Stimulated activated memory B cell treated with anti-CD40 and anti-IgM and Interleukin-4, amounts not matched to agents 10 μg/mL and 1 μg/mL and 100 μg/mL, for 72 hours (primary cell): Measurements from ENCODE around the gene DMRT1.

Experiments
- ATAC-seq: fragments of 150-1000 bp; cut with Tn5 transposase; 2 replicates; pipeline ENCODE4 v1.10.0; 2021
- H3K27ac Mint-ChIP-seq: one replicate; pipeline ENCODE4 v1.8.0; 2022; ENCODE audit warnings: mild to moderate bottlenecking, mixed read lengths
- H3K27me3 Mint-ChIP-seq: one replicate; pipeline ENCODE4 v1.8.0; 2022; ENCODE audit warnings: mixed read lengths
- H3K36me3 Mint-ChIP-seq: one replicate; pipeline ENCODE4 v1.8.0; 2022; ENCODE audit warnings: mixed read lengths
- H3K4me1 Mint-ChIP-seq: one replicate; pipeline ENCODE4 v1.8.0; 2022; ENCODE audit warnings: mixed read lengths
- H3K4me3 Mint-ChIP-seq: one replicate; pipeline ENCODE4 v1.8.0; 2022; ENCODE audit warnings: mild to moderate bottlenecking, moderate library complexity, mixed read lengths
- H3K9me3 Mint-ChIP-seq: one replicate; pipeline ENCODE4 v1.8.0; 2022; ENCODE audit warnings: mixed read lengths

DMRT1 gene

GRCh38 chr9:928363-929042 is 87.0 kb downstream of the DMRT1 start:
- Mint-ChIP-seq H3K36me3 (no peaks in the 10 kb centered on the region), H3K9me3 (no peaks in the 10 kb centered on the region), H3K4me3 (no peak overlapping the region), H3K27me3 (no peaks in the 10 kb centered on the region), H3K27ac (no peak overlapping the region), H3K4me1 (no peaks in the 10 kb centered on the region)
- no peak for ATAC-seq

GRCh38 chr9:929719-930118 is 88.2 kb downstream of the DMRT1 start:
- ATAC-seq = no peak
- no peaks in the 10 kb centered on the region for H3K4me1 Mint-ChIP-seq
- H3K27ac Mint-ChIP-seq = no peak overlapping the region
- no peak overlapping the region for H3K4me3 Mint-ChIP-seq
- no peaks in the 10 kb centered on the region for H3K36me3 Mint-ChIP-seq
- H3K9me3 Mint-ChIP-seq = no peaks in the 10 kb centered on the region
- peaks cover 3% of the 10 kb centered on the region for H3K27me3 Mint-ChIP-seq

- Mint-ChIP-seq H3K27me3 (peaks cover 29% of the 10 kb centered on the region), H3K4me3 (no peak overlapping the region), H3K27ac (no peak overlapping the region), H3K4me1 (no peaks in the 10 kb centered on the region), H3K36me3 (no peaks in the 10 kb centered on the region), H3K9me3 (peaks cover 3% of the 10 kb centered on the region)
- no peak for ATAC-seq
Measured at GRCh38 chr9:933356-933755, 91.9 kb downstream of the DMRT1 start.

GRCh38 chr9:935348-935965 is 94.0 kb downstream of the DMRT1 start:
- H3K9me3 Mint-ChIP-seq = peaks cover 9% of the 10 kb centered on the region
- no peaks in the 10 kb centered on the region for H3K4me1 Mint-ChIP-seq
- no peaks in the 10 kb centered on the region for H3K36me3 Mint-ChIP-seq
- H3K27me3 Mint-ChIP-seq = peaks cover 50% of the 10 kb centered on the region
- no peak overlapping the region for H3K27ac Mint-ChIP-seq
- ATAC-seq = no peak
- H3K4me3 Mint-ChIP-seq = no peak overlapping the region

GRCh38 chr9:942805-943580 is 101.5 kb downstream of the DMRT1 start:
- Mint-ChIP-seq H3K9me3 (peaks cover 7% of the 10 kb centered on the region), H3K27me3 (peaks cover 57% of the 10 kb centered on the region), H3K36me3 (no peaks in the 10 kb centered on the region), H3K27ac (no peak overlapping the region), H3K4me1 (no peaks in the 10 kb centered on the region), H3K4me3 (no peak overlapping the region)
- ATAC-seq = no peak

GRCh38 chr9:947985-948384 is 106.5 kb downstream of the DMRT1 start:
- Mint-ChIP-seq H3K4me1 (no peaks in the 10 kb centered on the region), H3K9me3 (no peaks in the 10 kb centered on the region), H3K36me3 (no peaks in the 10 kb centered on the region), H3K27ac (no peak overlapping the region), H3K4me3 (no peak overlapping the region), H3K27me3 (peaks cover 28% of the 10 kb centered on the region)
- ATAC-seq = no peak

GRCh38 chr9:948497-948896 is 107.0 kb downstream of the DMRT1 start:
- Mint-ChIP-seq H3K4me1 (no peaks in the 10 kb centered on the region), H3K27me3 (peaks cover 23% of the 10 kb centered on the region), H3K36me3 (no peaks in the 10 kb centered on the region), H3K27ac (no peak overlapping the region), H3K4me3 (no peak overlapping the region), H3K9me3 (no peaks in the 10 kb centered on the region)
- ATAC-seq = no peak

GRCh38 chr9:950139-950538 is 108.6 kb downstream of the DMRT1 start:
- Mint-ChIP-seq H3K36me3 (no peaks in the 10 kb centered on the region), H3K27me3 (peaks cover 22% of the 10 kb centered on the region), H3K27ac (no peak overlapping the region), H3K4me1 (no peaks in the 10 kb centered on the region), H3K9me3 (no peaks in the 10 kb centered on the region), H3K4me3 (no peak overlapping the region)
- no peak for ATAC-seq

- Mint-ChIP-seq H3K9me3 (no peaks in the 10 kb centered on the region), H3K27ac (no peak overlapping the region), H3K4me1 (no peaks in the 10 kb centered on the region), H3K36me3 (no peaks in the 10 kb centered on the region), H3K4me3 (no peak overlapping the region), H3K27me3 (peaks cover 12% of the 10 kb centered on the region)
- ATAC-seq = no peak
Measured at GRCh38 chr9:952546-952945, 111.0 kb downstream of the DMRT1 start.

GRCh38 chr9:959105-959504 is 117.6 kb downstream of the DMRT1 start:
- no peak for ATAC-seq
- Mint-ChIP-seq H3K27ac (no peak overlapping the region), H3K36me3 (no peaks in the 10 kb centered on the region), H3K9me3 (no peaks in the 10 kb centered on the region), H3K4me3 (no peak overlapping the region), H3K4me1 (no peaks in the 10 kb centered on the region), H3K27me3 (peaks cover 40% of the 10 kb centered on the region)

GRCh38 chr9:959914-960313 is 118.4 kb downstream of the DMRT1 start:
- H3K27ac Mint-ChIP-seq = no peak overlapping the region
- H3K9me3 Mint-ChIP-seq = no peaks in the 10 kb centered on the region
- no peaks in the 10 kb centered on the region for H3K4me1 Mint-ChIP-seq
- no peak overlapping the region for H3K4me3 Mint-ChIP-seq
- no peaks in the 10 kb centered on the region for H3K36me3 Mint-ChIP-seq
- H3K27me3 Mint-ChIP-seq = peaks cover 48% of the 10 kb centered on the region
- no peak for ATAC-seq

GRCh38 chr9:962023-962422 is 120.5 kb downstream of the DMRT1 start:
- ATAC-seq = no peak
- H3K36me3 Mint-ChIP-seq = no peaks in the 10 kb centered on the region
- no peaks in the 10 kb centered on the region for H3K9me3 Mint-ChIP-seq
- H3K27me3 Mint-ChIP-seq = peaks cover 58% of the 10 kb centered on the region
- no peaks in the 10 kb centered on the region for H3K4me1 Mint-ChIP-seq
- no peak overlapping the region for H3K4me3 Mint-ChIP-seq
- H3K27ac Mint-ChIP-seq = no peak overlapping the region

- Mint-ChIP-seq H3K27ac (no peak overlapping the region), H3K4me1 (peaks cover 9% of the 10 kb centered on the region), H3K4me3 (no peak overlapping the region), H3K27me3 (peaks cover 86% of the 10 kb centered on the region), H3K9me3 (peaks cover 2% of the 10 kb centered on the region), H3K36me3 (no peaks in the 10 kb centered on the region)
- ATAC-seq = no peak
Measured at GRCh38 chr9:965497-965896, 124.0 kb downstream of the DMRT1 start.

- Mint-ChIP-seq H3K36me3 (no peaks in the 10 kb centered on the region), H3K9me3 (peaks cover 2% of the 10 kb centered on the region), H3K27me3 (peaks cover 80% of the 10 kb centered on the region), H3K4me1 (peaks cover 9% of the 10 kb centered on the region), H3K27ac (no peak overlapping the region), H3K4me3 (no peak overlapping the region)
- no peak for ATAC-seq
Measured at GRCh38 chr9:966870-967269, 125.4 kb downstream of the DMRT1 start.

GRCh38 chr9:967436-967835 is 125.9 kb downstream of the DMRT1 start:
- H3K36me3 Mint-ChIP-seq = no peaks in the 10 kb centered on the region

More at GRCh38 chr9:967436-967835, 125.9 kb downstream of the DMRT1 start:
- ATAC-seq = no peak
- peaks cover 9% of the 10 kb centered on the region for H3K4me1 Mint-ChIP-seq
- H3K27ac Mint-ChIP-seq = no peak overlapping the region
- H3K4me3 Mint-ChIP-seq = no peak overlapping the region
- H3K27me3 Mint-ChIP-seq = peaks cover 76% of the 10 kb centered on the region
- H3K9me3 Mint-ChIP-seq = peaks cover 2% of the 10 kb centered on the region
